AG09319 (cell line): ENCODE measurements around the gene RPL28.
"Not testable (repeated sequence)": the region's sequence is repeated elsewhere in the genome, so short reads cannot be mapped to it uniquely, and the experiment has no call there.

Experiments
- DNase-seq: peaks from one replicate; pipeline ENCODE4 v3.0.0-alpha.2; 2010; ENCODE audit warnings: low read depth; ENCODE audit errors: extremely low read depth
- CTCF ChIP-seq: IDR thresholded peaks from 2 replicates; pipeline ENCODE4 v1.5.1; 2011; ENCODE audit warnings: low read depth, mild to moderate bottlenecking, inconsistent platforms, low read length, moderate library complexity

RPL28 gene

GRCh38 chr19:55406091-55406825, 20.5 kb downstream of the RPL28 start:
- DNase-seq: no peak
- no peak for TF ChIP-seq CTCF

- no peak for TF ChIP-seq CTCF
- no peak for DNase-seq
These were observed 21.3 kb downstream of the RPL28 start for GRCh38 chr19:55406826-55407549.

GRCh38 chr19:55407550-55407799, 21.7 kb downstream of the RPL28 start, which contains the start of gene UBE2S:
TSS of gene UBE2S (minus strand) at chr19:55407788. CDS start at chr19:55407589, 199 bp downstream.
- DNase-seq: not testable (repeated sequence)

DNA sequence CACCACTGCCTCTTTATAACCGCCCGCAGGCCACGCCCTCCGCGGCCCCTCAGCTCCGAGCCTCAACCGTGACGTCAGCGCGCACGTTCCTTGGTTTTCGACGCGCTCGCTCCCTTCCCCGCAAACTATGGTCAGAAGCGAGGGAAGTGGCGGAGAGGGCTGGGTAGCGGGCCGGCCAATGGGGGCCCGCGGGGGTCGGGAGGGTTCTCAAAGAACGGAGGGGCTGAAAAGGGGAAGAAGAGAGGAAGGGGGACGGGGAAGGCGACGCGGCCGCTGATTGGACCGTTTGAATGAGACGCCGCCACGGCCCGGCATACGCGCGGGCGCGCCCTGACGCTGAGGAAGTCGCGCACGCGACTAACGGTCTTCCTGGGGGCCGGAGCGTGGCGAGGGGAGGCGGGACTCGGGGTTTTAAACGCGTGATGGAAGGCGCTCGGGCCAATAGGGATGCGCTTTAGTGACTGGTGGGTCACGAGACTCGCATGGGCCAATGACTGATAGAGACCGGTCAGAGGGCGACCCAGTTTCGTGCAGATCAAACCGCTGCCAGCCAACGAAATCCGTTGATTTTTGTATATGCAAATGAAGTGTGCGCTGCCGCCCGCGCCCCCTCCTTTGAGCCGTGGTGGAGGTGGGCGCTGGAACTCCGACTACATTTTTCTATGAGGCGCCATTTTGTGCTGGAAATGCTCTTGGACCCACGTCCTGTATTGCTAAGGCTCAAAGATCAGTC, 22.2 kb downstream of the RPL28 start:
- DNase-seq: peak; percentile 99
- no peak for TF ChIP-seq CTCF

DNA sequence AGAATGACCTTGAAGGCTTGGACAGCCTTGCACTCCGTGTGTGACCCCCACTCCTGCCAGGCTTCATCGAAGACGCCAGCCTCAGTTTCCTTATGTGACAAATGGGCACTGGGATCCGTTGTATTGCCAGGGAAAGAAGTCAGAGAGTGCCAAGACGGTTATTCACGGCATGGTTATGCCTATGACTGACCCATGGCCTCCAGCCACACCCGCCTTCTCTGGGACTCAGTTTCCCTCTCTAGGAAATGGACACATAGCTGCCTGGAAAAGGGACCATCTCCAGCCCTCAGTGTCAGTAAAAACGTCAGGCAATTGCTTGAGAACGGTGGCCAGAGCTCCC, 22.8 kb downstream of the RPL28 start:
- DNase-seq: no peak
- no peak for TF ChIP-seq CTCF

DNA sequence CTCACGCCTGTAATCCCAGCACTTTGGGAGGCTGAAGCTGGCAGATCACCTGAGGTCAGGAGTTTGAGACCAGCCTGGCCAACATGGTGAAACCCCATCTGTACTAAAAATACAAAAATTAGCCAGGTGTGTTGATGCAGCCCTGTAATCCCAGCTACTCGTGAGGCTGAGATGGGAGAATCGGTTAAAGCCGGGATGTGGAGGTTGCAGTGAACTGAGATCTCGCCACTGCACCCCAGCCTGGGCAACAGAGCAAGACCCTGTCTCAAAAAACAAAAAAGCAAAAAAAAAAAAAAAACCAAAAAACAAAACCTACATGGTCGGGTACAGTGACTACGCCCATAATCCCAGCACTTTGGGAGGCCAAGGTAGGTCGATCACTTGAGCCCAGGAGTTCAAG, 23.4 kb downstream of the RPL28 start:
- not testable (repeated sequence) for DNase-seq

GRCh38 chr19:55410168-55410567, 24.4 kb downstream of the RPL28 start:
- no peak for DNase-seq
- TF ChIP-seq CTCF: no peak

GRCh38 chr19:55418185-55418584, 32.5 kb downstream of the RPL28 start:
- TF ChIP-seq CTCF: peak; percentile 72
- peak; percentile 64 for DNase-seq
